CD4-positive, alpha-beta memory T cell (primary cell): ENCODE data around the gene MBD3. TPM values are rescaled to one million over a fixed set of nuclear protein-coding genes. Genes with fewer than 3 reads are reported as not detected.
"Not testable (repeated sequence)": the region's sequence is repeated elsewhere in the genome, so short reads cannot be mapped to it uniquely, and the experiment has no call there.

ENCODE experiments used
- CTCF ChIA-PET: fragments of 350-600 bp; sonication (Branson Sonifier 250); formaldehyde crosslinking; loops from one replicate; lab custom pipeline; 2021; ENCODE audit warnings: inconsistent platforms; ENCODE audit not compliant: partially characterized antibody; lab: Charles Lee
- POLR2A ChIA-PET: fragments of 350-600 bp; sonication (Branson Sonifier 250); formaldehyde crosslinking; loops from one replicate; lab custom pipeline; 2021; ENCODE audit not compliant: partially characterized antibody; lab: Charles Lee
- DNase-seq, 5 donors: peaks; one replicate each; pipeline versions ENCODE4 v3.0.0 to v3.0.0-alpha.2; 2020 to 2022; ENCODE audit warnings: mixed read lengths in 1 of 5
- H3K27ac ChIP-seq: one replicate; pipeline ENCODE4 v1.7.0; 2013; ENCODE audit warnings: low read depth, low read length
- H3K27me3 ChIP-seq: 2 replicates; pipeline ENCODE4 v1.7.0; 2013; ENCODE audit warnings: mild to moderate bottlenecking, low read length, moderate library complexity; ENCODE audit not compliant: insufficient read depth
- H3K36me3 ChIP-seq: 2 replicates; pipeline ENCODE4 v1.7.0; 2013; ENCODE audit warnings: mild to moderate bottlenecking, low read length, moderate library complexity; ENCODE audit not compliant: insufficient read depth
- H3K4me1 ChIP-seq: 2 replicates; pipeline ENCODE4 v1.7.0; 2013; ENCODE audit warnings: mild to moderate bottlenecking, low read length, moderate library complexity; ENCODE audit not compliant: insufficient read depth
- H3K4me3 ChIP-seq, 2 donors: one replicate each; pipeline ENCODE4 v1.7.0; 2013; ENCODE audit warnings: low read length in 2 of 2, mild to moderate bottlenecking in 1 of 2
- H3K9me3 ChIP-seq, 2 donors: one replicate each; pipeline ENCODE4 v1.7.0; 2013; ENCODE audit warnings: low read length in 2 of 2, control low read depth in 1 of 2; ENCODE audit not compliant: control insufficient read depth in 1 of 2
- H3K27ac Mint-ChIP-seq, 7 donors: one replicate each; pipeline ENCODE4 v1.8.0; 2020 to 2021; ENCODE audit warnings: mixed read lengths in 7 of 7, mild to moderate bottlenecking in 6 of 7, inconsistent platforms in 3 of 7, moderate library complexity in 3 of 7
- H3K27me3 Mint-ChIP-seq, 2 donors: one replicate each; pipeline ENCODE4 v1.8.0; 2020 to 2021; ENCODE audit warnings: mixed read lengths in 2 of 2
- H3K36me3 Mint-ChIP-seq, 2 donors: one replicate each; pipeline ENCODE4 v1.8.0; 2020 to 2021; ENCODE audit warnings: mixed read lengths in 2 of 2, inconsistent platforms in 1 of 2, mild to moderate bottlenecking in 1 of 2
- H3K4me1 Mint-ChIP-seq, 4 donors: one replicate each; pipeline ENCODE4 v1.8.0; 2020 to 2021; ENCODE audit warnings: mixed read lengths in 4 of 4, mild to moderate bottlenecking in 1 of 4
- H3K4me3 Mint-ChIP-seq, 8 donors: one replicate each; pipeline ENCODE4 v1.8.0; 2020 to 2021; ENCODE audit warnings: mixed read lengths in 8 of 8, mild to moderate bottlenecking in 7 of 8, moderate library complexity in 6 of 8, inconsistent platforms in 3 of 8
- H3K9me3 Mint-ChIP-seq, 8 donors: one replicate each; pipeline ENCODE4 v1.8.0; 2020 to 2021; ENCODE audit warnings: mixed read lengths in 8 of 8, mild to moderate bottlenecking in 5 of 8, inconsistent platforms in 3 of 8, moderate library complexity in 1 of 8
- intact Hi-C: fragments of 100-400 bp; cut with micrococcal nuclease; formaldehyde crosslinking; loops from one replicate; pipeline ENCODE4 v1.15.1; 2023
- polyA plus RNA-seq, 2 donors: library from polyadenylated mRNA; unstranded; fragments of 300-500 nt; fragmentation: Illumina TruSeq; gene quantifications; one replicate each; pipeline ENCODE4 v1.2.3, GENCODE V29; 2021
- total RNA-seq, 2 experiments: library from RNA; stranded (reverse); gene quantifications; one replicate each; pipeline ENCODE4 v1.2.3, GENCODE V29; 2021

MBD3 gene
- total and polyA plus RNA-seq, 4 experiments from 2014 or later = 3.9 to 62.8 (median 34.6) TPM

- Mint-ChIP-seq H3K27ac (no peak overlapping the region), H3K4me3 (no peak overlapping the region), H3K36me3 (no peaks in the 10 kb centered on the region), H3K27me3 (peaks cover 8 to 11% of the 10 kb centered on the region in 2 donors), H3K9me3 (no peaks in the 10 kb centered on the region), H3K4me1 (peaks cover 0 to 1% (median 0%) of the 10 kb centered on the region in 4 donors)
- intact Hi-C loops = no loop called here
- CTCF ChIA-PET = interaction anchor here (1.0 kb wide), 1 partner anchor 11 kb away, joined by 3 read pairs; no protein-coding TSS in a partner anchor
- Histone ChIP-seq H3K27me3 (no peaks in the 10 kb centered on the region), H3K4me1 (no peaks in the 10 kb centered on the region), H3K4me3 (no peak overlapping the region), H3K36me3 (no peaks in the 10 kb centered on the region), H3K27ac (no peak overlapping the region), H3K9me3 (no peaks in the 10 kb centered on the region)
- DNase-seq = no peak
- POLR2A ChIA-PET = no interaction called here
Measured at GRCh38 chr19:1534972-1535371, 57.7 kb downstream of the MBD3 start.

- H3K9me3 ChIP-seq = no peaks in the 10 kb centered on the region
- H3K27me3 ChIP-seq = no peaks in the 10 kb centered on the region
- no peak for DNase-seq
- no peaks in the 10 kb centered on the region for H3K36me3 Mint-ChIP-seq
- H3K27ac Mint-ChIP-seq = no peak overlapping the region
- intact Hi-C loops = no loop called here
- H3K9me3 Mint-ChIP-seq = no peaks in the 10 kb centered on the region
- H3K4me1 Mint-ChIP-seq = peaks cover 0 to 1% (median 0%) of the 10 kb centered on the region in 4 donors
- no peak overlapping the region for H3K4me3 ChIP-seq
- H3K4me3 Mint-ChIP-seq = no peak overlapping the region
- ChIA-PET POLR2A (no interaction called here), CTCF (interaction anchor here (1.4 kb wide), 1 partner anchor 13 kb away, joined by 4 read pairs; no protein-coding TSS in a partner anchor)
- no peaks in the 10 kb centered on the region for H3K36me3 ChIP-seq
- H3K4me1 ChIP-seq = no peaks in the 10 kb centered on the region
- no peak overlapping the region for H3K27ac ChIP-seq
- peaks cover 8 to 11% of the 10 kb centered on the region in 2 donors for H3K27me3 Mint-ChIP-seq
Measured at GRCh38 chr19:1533510-1534150, 59.0 kb downstream of the MBD3 start.

- H3K36me3 ChIP-seq = no peaks in the 10 kb centered on the region
- intact Hi-C loops = no loop called here
- POLR2A ChIA-PET = no interaction called here
Measured at GRCh38 chr19:1532003-1532402, 60.7 kb downstream of the MBD3 start.

GRCh38 chr19:1531587-1531986 is 61.1 kb downstream of the MBD3 start:
- Mint-ChIP-seq H3K9me3 (peaks cover 0 to 2% (median 0%) of the 10 kb centered on the region in 8 donors), H3K27me3 (peaks cover 10 to 13% of the 10 kb centered on the region in 2 donors), H3K36me3 (no peaks in the 10 kb centered on the region), H3K4me1 (peaks cover 0 to 1% (median 0%) of the 10 kb centered on the region in 4 donors), H3K4me3 (no peak overlapping the region), H3K27ac (no peak overlapping the region)
- Histone ChIP-seq H3K4me1 (no peaks in the 10 kb centered on the region), H3K36me3 (no peaks in the 10 kb centered on the region), H3K9me3 (no peaks in the 10 kb centered on the region), H3K4me3 (no peak overlapping the region), H3K27me3 (no peaks in the 10 kb centered on the region), H3K27ac (no peak overlapping the region)
- intact Hi-C loops = no loop called here
- ChIA-PET CTCF (no interaction called here), POLR2A (no interaction called here)
- DNase-seq = no peak

More at GRCh38 chr19:1532003-1532402, 60.7 kb downstream of the MBD3 start:
- no peaks in the 10 kb centered on the region for H3K9me3 ChIP-seq
- H3K9me3 Mint-ChIP-seq = peaks cover 0 to 1% (median 0%) of the 10 kb centered on the region in 8 donors
- H3K4me3 ChIP-seq = no peak overlapping the region
- H3K27ac Mint-ChIP-seq = no peak overlapping the region
- CTCF ChIA-PET = no interaction called here
- H3K36me3 Mint-ChIP-seq = no peaks in the 10 kb centered on the region
- H3K4me1 Mint-ChIP-seq = peaks cover 0 to 1% (median 0%) of the 10 kb centered on the region in 4 donors
- no peaks in the 10 kb centered on the region for H3K4me1 ChIP-seq
- peaks cover 10 to 13% of the 10 kb centered on the region in 2 donors for H3K27me3 Mint-ChIP-seq
- DNase-seq = no peak
- H3K27ac ChIP-seq = no peak overlapping the region
- H3K4me3 Mint-ChIP-seq = no peak overlapping the region
- H3K27me3 ChIP-seq = no peaks in the 10 kb centered on the region

- H3K4me1 ChIP-seq, POLR2A ChIA-PET, H3K4me1 Mint-ChIP-seq, H3K27me3 ChIP-seq, H3K4me3 ChIP-seq, H3K36me3 ChIP-seq, H3K4me3 Mint-ChIP-seq, H3K27ac ChIP-seq, H3K9me3 ChIP-seq, H3K27ac Mint-ChIP-seq, H3K36me3 Mint-ChIP-seq, H3K9me3 Mint-ChIP-seq, DNase-seq, intact Hi-C loops, CTCF ChIA-PET: not testable (repeated sequence)
- H3K27me3 Mint-ChIP-seq = peaks cover 16 to 17% of the 10 kb centered on the region in 2 donors
Measured at GRCh38 chr19:1530856-1531255, 61.8 kb downstream of the MBD3 start.

- Histone ChIP-seq H3K27ac (no peak overlapping the region), H3K4me1 (no peaks in the 10 kb centered on the region), H3K9me3 (no peaks in the 10 kb centered on the region), H3K4me3 (no peak overlapping the region), H3K36me3 (no peaks in the 10 kb centered on the region), H3K27me3 (peaks cover 9% of the 10 kb centered on the region)
- ChIA-PET POLR2A (no interaction called here), CTCF (no interaction called here)
- Mint-ChIP-seq H3K4me3 (no peak overlapping the region), H3K9me3 (peaks cover 0 to 3% (median 0%) of the 10 kb centered on the region in 8 donors), H3K27ac (no peak overlapping the region), H3K36me3 (no peaks in the 10 kb centered on the region), H3K4me1 (peaks cover 0 to 7% (median 5%) of the 10 kb centered on the region in 4 donors), H3K27me3 (peaks cover 20 to 22% of the 10 kb centered on the region in 2 donors)
- intact Hi-C loops = no loop called here
- no peak for DNase-seq
Measured at GRCh38 chr19:1529430-1529816, 63.2 kb downstream of the MBD3 start.

- peaks cover 0 to 9% (median 7%) of the 10 kb centered on the region in 4 donors for H3K4me1 Mint-ChIP-seq
- CTCF ChIA-PET = no interaction called here
- POLR2A ChIA-PET = no interaction called here
- no peak for DNase-seq
- H3K4me1 ChIP-seq = no peaks in the 10 kb centered on the region
- no peaks in the 10 kb centered on the region for H3K9me3 ChIP-seq
- H3K27ac ChIP-seq = no peak overlapping the region
- no peaks in the 10 kb centered on the region for H3K36me3 Mint-ChIP-seq
- peaks cover 0 to 3% (median 0%) of the 10 kb centered on the region in 8 donors for H3K9me3 Mint-ChIP-seq
- no peaks in the 10 kb centered on the region for H3K36me3 ChIP-seq
- no peak overlapping the region for H3K4me3 ChIP-seq
- no peak overlapping the region for H3K4me3 Mint-ChIP-seq
- H3K27me3 Mint-ChIP-seq = peaks cover 22 to 23% of the 10 kb centered on the region in 2 donors
- intact Hi-C loops = no loop called here
- H3K27ac Mint-ChIP-seq = no peak overlapping the region
- H3K27me3 ChIP-seq = peaks cover 10% of the 10 kb centered on the region
Measured at GRCh38 chr19:1528596-1529429, 63.9 kb downstream of the MBD3 start.
